Colonic mucosa (tissue), 4 donors: ENCODE results near the gene LRG1. TPM values are rescaled to one million over a fixed set of nuclear protein-coding genes. Genes with fewer than 3 reads are reported as not detected.

ENCODE experiments used
- DNase-seq: peaks from one replicate; pipeline ENCODE4 v3.0.0-alpha.2; 2020
- H3K27ac ChIP-seq: fragments of 200-600 bp; one replicate; pipeline ENCODE4 v1.8.0; 2021
- H3K27me3 ChIP-seq: fragments of 200-600 bp; one replicate; pipeline ENCODE4 v1.8.0; 2021
- H3K36me3 ChIP-seq: fragments of 200-600 bp; one replicate; pipeline ENCODE4 v1.8.0; 2021
- H3K4me1 ChIP-seq: fragments of 200-600 bp; one replicate; pipeline ENCODE4 v1.8.0; 2021; ENCODE audit warnings: mild to moderate bottlenecking
- H3K4me3 ChIP-seq: fragments of 200-600 bp; one replicate; pipeline ENCODE4 v1.8.0; 2021
- H3K9ac ChIP-seq, 2 donors: one replicate each; pipeline ENCODE4 v1.7.0; 2013; ENCODE audit warnings: control low read depth in 2 of 2, low read depth in 2 of 2, low read length in 2 of 2
- H3K9me3 ChIP-seq: fragments of 200-600 bp; one replicate; pipeline ENCODE4 v1.8.0; 2021
- CTCF ChIP-seq: fragments of 200-600 bp; IDR thresholded peaks from one replicate; pipeline ENCODE4 v1.8.0; 2022; ENCODE audit warnings: antibody characterized with exemption, mild to moderate bottlenecking
- intact Hi-C: fragments of 100-400 bp; cut with DNase I; formaldehyde crosslinking; loops from one replicate; pipeline ENCODE4 v1.14.1; 2022
- total RNA-seq, 2 donors: library from RNA; stranded (reverse); fragmentation: NEBNext Ultra II Directional in 1 of 2; extraction: Animal tissue kit (Norgen Biotek cat#: 25700) in 1 of 2; gene quantifications; one replicate each; pipeline ENCODE4 v1.2.1, GENCODE V29; 2021
- donor health status: healthy.
- donor health status: DM: no; HTN: no; CAD: no.
- donor health status: DM: no; HTN: no; CAD: no.

The LRG1 gene
- total RNA-seq, 2 donors from 2014 or later: 24.4 to 26.0 TPM

DNA sequence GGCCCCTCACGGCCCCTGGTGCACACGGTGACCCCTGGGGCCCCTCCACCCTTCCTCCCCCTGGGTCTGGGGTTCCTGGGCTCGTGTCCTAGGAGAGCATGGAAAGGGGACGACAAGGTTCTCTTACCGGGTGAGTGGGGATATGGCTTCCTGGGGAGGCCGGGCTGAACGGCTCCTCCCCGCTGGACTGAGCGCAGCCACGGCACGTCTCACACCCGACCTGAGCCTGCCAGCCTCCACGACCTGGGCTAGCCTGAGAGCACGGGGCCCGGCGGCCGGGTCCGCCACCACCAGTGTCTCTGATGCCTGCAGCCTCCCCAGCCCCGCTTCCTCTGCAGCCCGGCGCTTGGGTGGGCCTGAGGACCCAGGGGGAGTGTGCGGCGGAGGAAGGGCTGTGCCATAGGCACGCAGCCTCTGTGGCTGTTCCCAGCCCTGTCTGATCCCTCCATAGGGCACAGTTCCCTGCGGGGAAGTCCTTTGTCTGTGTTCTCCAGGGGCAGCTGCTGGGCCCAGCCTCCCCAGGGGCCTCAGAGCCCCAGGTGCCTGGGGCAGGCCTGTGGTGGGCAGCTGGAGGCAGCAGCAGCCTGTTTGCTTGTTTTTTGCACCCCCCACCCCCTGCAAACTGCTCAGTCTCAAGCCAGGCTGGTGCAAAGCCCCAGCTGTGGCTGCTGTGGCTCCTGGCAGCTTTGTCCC is 36.6 kb downstream of the LRG1 start:
- H3K4me1 ChIP-seq: no peaks in the 10 kb centered on the region
- no peaks in the 10 kb centered on the region for H3K36me3 ChIP-seq
- TF ChIP-seq CTCF: no peak
- no peaks in the 10 kb centered on the region for H3K27me3 ChIP-seq
- H3K9ac ChIP-seq: no peak overlapping the region
- H3K4me3 ChIP-seq: no peak overlapping the region
- H3K9me3 ChIP-seq: no peaks in the 10 kb centered on the region
- DNase-seq: no peak
- H3K27ac ChIP-seq: no peak overlapping the region
- intact Hi-C loops: no loop called here

DNA sequence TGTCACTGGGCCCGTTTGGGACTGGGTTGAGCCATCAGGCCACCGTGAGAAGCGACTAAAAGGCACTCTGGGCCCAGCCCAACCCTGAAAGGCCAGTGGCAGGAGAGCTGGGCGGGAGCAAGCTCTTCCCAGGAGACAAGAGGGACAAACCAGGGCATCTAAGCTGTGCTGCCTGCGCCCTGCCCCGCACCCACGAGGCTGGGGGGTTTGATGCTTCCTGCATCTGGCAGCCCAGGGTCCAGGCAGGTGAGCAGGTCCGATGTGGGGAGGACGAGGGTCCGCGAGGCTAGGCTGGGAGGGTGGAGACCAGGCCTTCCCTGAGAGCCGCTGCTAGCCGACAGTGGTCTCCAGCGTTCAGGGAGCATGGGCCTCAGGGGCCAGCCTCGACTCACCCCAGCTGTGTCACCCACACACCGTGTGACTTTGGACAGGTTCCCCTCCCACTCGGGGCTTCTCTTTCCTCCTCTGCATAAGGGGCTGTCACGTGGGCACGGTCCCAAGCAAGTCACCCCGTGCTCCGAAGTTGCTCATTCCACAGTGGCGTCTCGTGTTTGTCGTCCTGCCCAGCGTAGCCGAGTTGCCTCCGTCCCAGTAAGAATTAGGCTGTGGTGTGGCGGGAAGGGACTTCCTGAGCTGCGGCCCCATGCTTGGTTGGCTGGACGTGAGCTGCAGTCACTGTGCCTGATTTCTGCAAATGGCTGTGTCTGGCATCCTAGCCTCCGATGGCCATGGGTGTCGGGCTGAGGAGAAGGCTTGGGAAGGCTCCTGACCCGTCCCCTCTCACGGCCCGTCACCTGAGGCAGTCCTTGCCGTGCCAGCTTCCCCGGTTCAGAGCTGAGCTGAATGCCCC is 37.3 kb downstream of the LRG1 start:
- H3K9ac ChIP-seq: no peak overlapping the region
- H3K9me3 ChIP-seq: no peaks in the 10 kb centered on the region
- no peak for DNase-seq
- H3K4me1 ChIP-seq: no peaks in the 10 kb centered on the region
- peaks cover 7% of the 10 kb centered on the region for H3K36me3 ChIP-seq
- intact Hi-C loops: no loop called here
- no peak for TF ChIP-seq CTCF
- H3K4me3 ChIP-seq: no peak overlapping the region
- no peaks in the 10 kb centered on the region for H3K27me3 ChIP-seq
- H3K27ac ChIP-seq: no peak overlapping the region

DNA sequence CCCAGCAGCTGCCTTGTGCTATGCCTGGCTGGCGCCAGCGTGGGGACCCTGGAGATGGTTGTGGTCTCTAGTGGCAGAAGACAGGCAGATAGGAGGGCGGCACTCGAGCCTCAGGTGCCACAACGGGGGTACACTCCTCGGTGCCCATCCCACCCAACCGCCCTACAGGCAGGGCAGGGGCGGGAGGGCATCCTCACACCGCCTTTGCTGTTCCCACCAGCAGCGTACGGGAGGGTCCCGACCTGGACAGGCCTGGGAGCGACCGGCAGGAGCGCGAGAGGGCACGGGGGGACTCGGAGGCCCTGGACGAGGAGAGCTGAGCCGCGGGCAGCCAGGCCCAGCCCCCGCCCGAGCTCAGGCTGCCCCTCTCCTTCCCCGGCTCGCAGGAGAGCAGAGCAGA is 38.1 kb downstream of the LRG1 start:
- Histone ChIP-seq H3K4me3 (no peak overlapping the region), H3K27me3 (no peaks in the 10 kb centered on the region), H3K4me1 (no peaks in the 10 kb centered on the region), H3K27ac (no peak overlapping the region), H3K9me3 (no peaks in the 10 kb centered on the region), H3K9ac (no peak overlapping the region), H3K36me3 (peaks cover 8% of the 10 kb centered on the region)
- no peak for DNase-seq
- intact Hi-C loops: no loop called here
- TF ChIP-seq CTCF: no peak

DNA sequence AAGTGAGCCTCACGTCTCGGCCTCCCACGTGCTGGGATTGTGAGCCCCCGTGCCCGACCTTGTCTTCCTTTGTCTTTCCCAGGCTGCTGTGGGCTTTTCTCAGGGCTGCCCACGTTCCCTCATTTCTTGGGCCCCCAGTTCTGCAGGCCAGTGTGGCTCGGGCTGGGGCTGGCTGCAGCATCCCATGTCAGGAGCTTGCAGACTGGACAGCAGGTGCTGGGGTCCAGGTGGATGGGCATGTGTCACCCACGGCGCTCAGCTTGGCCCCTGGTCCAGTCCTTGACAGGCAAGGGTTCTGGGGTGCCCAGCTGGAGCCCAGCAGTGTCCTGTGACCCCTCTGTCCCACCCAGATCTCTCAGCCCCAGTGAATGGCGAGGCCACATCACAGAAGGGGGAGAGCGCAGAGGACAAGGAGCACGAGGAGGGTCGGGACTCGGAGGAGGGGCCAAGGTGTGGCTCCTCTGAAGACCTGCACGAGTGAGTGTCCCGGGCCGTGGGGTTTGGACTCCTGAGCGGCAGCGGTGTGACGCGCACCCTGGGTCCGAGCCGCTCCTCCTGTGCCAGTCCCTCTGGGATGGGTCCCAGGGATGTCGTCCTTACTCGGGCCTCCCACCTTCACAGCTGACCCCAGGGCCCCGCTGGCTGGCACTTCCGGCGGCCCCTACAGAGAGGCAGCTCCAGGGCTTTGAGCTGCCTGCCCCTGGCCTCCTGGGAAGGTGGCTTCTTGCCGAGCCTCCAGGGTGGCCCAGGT is 38.8 kb downstream of the LRG1 start:
- no peak for TF ChIP-seq CTCF
- no peaks in the 10 kb centered on the region for H3K9me3 ChIP-seq
- H3K36me3 ChIP-seq: peaks cover 8% of the 10 kb centered on the region
- no peak overlapping the region for H3K4me3 ChIP-seq
- no peaks in the 10 kb centered on the region for H3K27me3 ChIP-seq
- H3K4me1 ChIP-seq: no peaks in the 10 kb centered on the region
- no peak overlapping the region for H3K9ac ChIP-seq
- intact Hi-C loops: no loop called here
- DNase-seq: no peak
- H3K27ac ChIP-seq: no peak overlapping the region

GRCh38 chr19:4499855-4500254 is 40.0 kb downstream of the LRG1 start:
- H3K36me3 ChIP-seq: peaks cover 8% of the 10 kb centered on the region
- H3K27ac ChIP-seq: no peak overlapping the region
- intact Hi-C loops: no loop called here

More at GRCh38 chr19:4499855-4500254, 40.0 kb downstream of the LRG1 start:
- Histone ChIP-seq H3K9me3 (no peaks in the 10 kb centered on the region), H3K27me3 (no peaks in the 10 kb centered on the region), H3K9ac (no peak overlapping the region), H3K4me1 (no peaks in the 10 kb centered on the region), H3K4me3 (no peak overlapping the region)
- TF ChIP-seq CTCF: no peak
- no peak for DNase-seq
